PC-3 (cell line): ENCODE data around the gene CD28.

Experiments used
- EZH2 ChIP-seq: fragments of 300-600 bp; sonication (generic); IDR thresholded peaks from one replicate; pipeline ENCODE4 v1.6.1; 2017; ENCODE audit warnings: antibody characterized with exemption, mild to moderate bottlenecking, low read length; ENCODE audit not compliant: unreplicated experiment
- TF ChIP-seq, protein P1 (sequence below): fragments of 300-600 bp; sonication (generic); conservative IDR thresholded peaks from 2 replicates; pipeline ENCODE4 v1.5.1; 2017; ENCODE audit warnings: antibody characterized with exemption, low read depth, mild to moderate bottlenecking, low read length

DNA sequence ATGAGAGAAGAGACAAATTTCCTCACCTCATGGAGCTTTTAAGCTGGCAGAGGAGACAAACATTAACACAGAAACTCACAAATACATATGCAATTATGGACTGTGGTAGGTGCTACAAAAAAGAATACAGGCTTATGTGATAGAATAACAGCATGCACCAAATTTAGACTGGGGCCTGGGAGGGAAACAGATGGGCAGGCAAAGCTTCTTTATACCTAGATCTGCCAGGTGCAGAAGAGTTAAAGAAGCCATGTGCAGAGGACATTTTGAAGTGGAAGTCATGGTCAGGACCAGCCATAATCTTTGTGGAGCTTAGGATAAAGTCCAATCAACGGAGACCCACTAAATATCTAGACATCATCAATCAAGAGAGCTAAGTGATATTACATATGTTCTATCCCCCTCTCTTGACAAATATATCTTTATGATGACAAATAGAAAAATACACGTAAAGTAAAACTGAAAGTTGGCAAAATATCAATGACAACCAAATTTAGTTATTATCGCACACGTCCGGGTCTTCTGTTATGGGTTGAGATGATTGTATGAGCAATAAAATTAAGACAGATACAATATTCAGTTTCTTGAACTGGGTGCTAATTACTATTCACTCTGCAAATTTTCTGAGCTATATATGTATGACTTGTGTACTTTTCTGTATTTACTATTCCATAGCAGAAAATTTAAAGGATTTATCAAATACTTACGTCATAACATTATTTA, 44.1 kb downstream of the CD28 start:
- TF ChIP-seq EZH2: no peak
- TF ChIP-seq, protein P1, sequence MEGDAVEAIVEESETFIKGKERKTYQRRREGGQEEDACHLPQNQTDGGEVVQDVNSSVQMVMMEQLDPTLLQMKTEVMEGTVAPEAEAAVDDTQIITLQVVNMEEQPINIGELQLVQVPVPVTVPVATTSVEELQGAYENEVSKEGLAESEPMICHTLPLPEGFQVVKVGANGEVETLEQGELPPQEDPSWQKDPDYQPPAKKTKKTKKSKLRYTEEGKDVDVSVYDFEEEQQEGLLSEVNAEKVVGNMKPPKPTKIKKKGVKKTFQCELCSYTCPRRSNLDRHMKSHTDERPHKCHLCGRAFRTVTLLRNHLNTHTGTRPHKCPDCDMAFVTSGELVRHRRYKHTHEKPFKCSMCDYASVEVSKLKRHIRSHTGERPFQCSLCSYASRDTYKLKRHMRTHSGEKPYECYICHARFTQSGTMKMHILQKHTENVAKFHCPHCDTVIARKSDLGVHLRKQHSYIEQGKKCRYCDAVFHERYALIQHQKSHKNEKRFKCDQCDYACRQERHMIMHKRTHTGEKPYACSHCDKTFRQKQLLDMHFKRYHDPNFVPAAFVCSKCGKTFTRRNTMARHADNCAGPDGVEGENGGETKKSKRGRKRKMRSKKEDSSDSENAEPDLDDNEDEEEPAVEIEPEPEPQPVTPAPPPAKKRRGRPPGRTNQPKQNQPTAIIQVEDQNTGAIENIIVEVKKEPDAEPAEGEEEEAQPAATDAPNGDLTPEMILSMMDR: no peak
